Measurements from ENCODE around the gene PSME4. TPM values are rescaled to one million over a fixed set of nuclear protein-coding genes. Genes with fewer than 3 reads are reported as not detected.
"Not testable (repeated sequence)": the region's sequence is repeated elsewhere in the genome, so short reads cannot be mapped to it uniquely, and the experiment has no call there.

PSME4 gene
- total RNA-seq, 1 donor from 2014 or later: 63.6 TPM

GRCh38 chr2:53969285-53969967, 1.4 kb downstream of the PSME4 start:
- H3K4me3 ChIP-seq: peak overlapping the region; percentile 98
- no peaks in the 10 kb centered on the region for H3K9me3 ChIP-seq (replicated peaks)
- H3K4me1 ChIP-seq: peaks cover 66% of the 10 kb centered on the region
- intact Hi-C loops (cut with micrococcal nuclease): no loop called here
- TF ChIP-seq CTCF (IDR thresholded peaks at IDR 0.05; ENCODE audit: borderline replicate concordance): no peak
- no peak for DNase-seq
- peak overlapping the region; percentile 97 for H3K27ac ChIP-seq (replicated peaks)
- H3K36me3 ChIP-seq: peaks cover 6% of the 10 kb centered on the region
- no peaks in the 10 kb centered on the region for H3K27me3 ChIP-seq (ENCODE audit: low read depth)

- H3K27me3 ChIP-seq (ENCODE audit: low read depth): no peaks in the 10 kb centered on the region
- intact Hi-C loops (cut with micrococcal nuclease): no loop called here
- H3K27ac ChIP-seq (replicated peaks): no peak overlapping the region
- no peak overlapping the region for H3K4me3 ChIP-seq
- H3K4me1 ChIP-seq: peaks cover 86% of the 10 kb centered on the region
- H3K36me3 ChIP-seq: no peaks in the 10 kb centered on the region
- no peaks in the 10 kb centered on the region for H3K9me3 ChIP-seq (replicated peaks)
- no peak for TF ChIP-seq CTCF (IDR thresholded peaks at IDR 0.05; ENCODE audit: borderline replicate concordance)
- no peak for DNase-seq
Observed at GRCh38 chr2:53964987-53965687, 5.7 kb downstream of the PSME4 start.

- no peak for TF ChIP-seq CTCF (IDR thresholded peaks at IDR 0.05; ENCODE audit: borderline replicate concordance)
- H3K27ac ChIP-seq (replicated peaks): no peak overlapping the region
- H3K9me3 ChIP-seq (replicated peaks): no peaks in the 10 kb centered on the region
- intact Hi-C loops (cut with micrococcal nuclease): no loop called here
- no peak for DNase-seq
- H3K27me3 ChIP-seq (ENCODE audit: low read depth): no peaks in the 10 kb centered on the region
- H3K4me1 ChIP-seq: peaks cover 80% of the 10 kb centered on the region
- H3K4me3 ChIP-seq: no peak overlapping the region
- H3K36me3 ChIP-seq: no peaks in the 10 kb centered on the region
Observed at GRCh38 chr2:53964257-53964952, 6.4 kb downstream of the PSME4 start.

- H3K4me3 ChIP-seq: peak overlapping the region; percentile 9
- intact Hi-C loops (cut with micrococcal nuclease): not testable (repeated sequence)
Observed at GRCh38 chr2:53961478-53962216, 9.1 kb downstream of the PSME4 start.

GRCh38 chr2:53960476-53960875, 10.3 kb downstream of the PSME4 start:
- Histone ChIP-seq H3K27ac (replicated peaks) (no peak overlapping the region), H3K9me3 (replicated peaks) (no peaks in the 10 kb centered on the region), H3K4me3 (no peak overlapping the region), H3K27me3 (ENCODE audit: low read depth) (no peaks in the 10 kb centered on the region), H3K36me3 (no peaks in the 10 kb centered on the region), H3K4me1 (peaks cover 57% of the 10 kb centered on the region)
- intact Hi-C loops (cut with micrococcal nuclease): no loop called here
- no peak for TF ChIP-seq CTCF (IDR thresholded peaks at IDR 0.05; ENCODE audit: borderline replicate concordance)
- no peak for DNase-seq

More at GRCh38 chr2:53961478-53962216, 9.1 kb downstream of the PSME4 start:
- H3K9me3 ChIP-seq (replicated peaks); DNase-seq; H3K36me3 ChIP-seq; H3K27me3 ChIP-seq (ENCODE audit: low read depth): not testable (repeated sequence)
- Histone ChIP-seq H3K27ac (replicated peaks) (peak overlapping the region; percentile 47), H3K4me1 (peaks cover 61% of the 10 kb centered on the region)

Measured in left ventricle myocardium inferior (tissue), 1 donor.